Measurements from ENCODE around the gene C3orf33.

GRCh38 chr3:155847993-155848392 is 41.9 kb upstream of the C3orf33 start:
- TF ChIP-seq CHD7 (IDR thresholded peaks at IDR 0.05; ENCODE audit: insufficient replicate concordance, low read length) (no peak), POLR2A (IDR thresholded peaks at IDR 0.05; ENCODE audit: control extremely low read depth in 1 of 2, low read depth in 2 of 2, low read length in 2 of 2) (no peak)

Data from H1 (cell line).